GM23338 (cell line): ENCODE data around the gene CCDC92B. TPM values are rescaled to one million over a fixed set of nuclear protein-coding genes. Genes with fewer than 3 reads are reported as not detected.

Source experiments
- ATAC-seq: fragments of 200-7000 bp; cut with Tn5 transposase; 3 replicates; pipeline ENCODE4 v1.9.1; 2020
- DNase-seq: peaks from one replicate; pipeline ENCODE4 v3.0.0-alpha.2; 2015; ENCODE audit warnings: low spot score
- H2AFZ ChIP-seq: fragments of 200-600 bp; sonication (generic); 2 replicates; pipeline ENCODE4 v1.8.0; 2016; ENCODE audit warnings: antibody characterized with exemption, mild to moderate bottlenecking, moderate library complexity
- H3F3A ChIP-seq: fragments of 200-600 bp; sonication (generic); replicated peaks from 2 replicates; pipeline ENCODE4 v1.8.0; 2017; ENCODE audit warnings: antibody characterized with exemption, mixed run types, low read depth
- H3K27ac ChIP-seq: fragments of 200-600 bp; sonication (generic); 2 replicates; pipeline ENCODE4 v1.6.1; 2016; ENCODE audit warnings: low read depth
- H3K27me3 ChIP-seq: fragments of 200-600 bp; sonication (generic); 2 replicates; pipeline ENCODE4 v1.8.0; 2016; ENCODE audit warnings: mild to moderate bottlenecking, mixed run types, moderate library complexity; ENCODE audit not compliant: insufficient read depth
- H3K36me3 ChIP-seq: fragments of 200-600 bp; sonication (generic); 2 replicates; pipeline ENCODE4 v1.8.0; 2016; ENCODE audit warnings: mild to moderate bottlenecking; ENCODE audit not compliant: insufficient read depth
- H3K4me1 ChIP-seq: fragments of 200-600 bp; sonication (generic); 2 replicates; pipeline ENCODE4 v1.8.0; 2016; ENCODE audit warnings: mild to moderate bottlenecking, moderate library complexity; ENCODE audit not compliant: insufficient read depth
- H3K4me2 ChIP-seq: fragments of 200-600 bp; sonication (generic); 2 replicates; pipeline ENCODE4 v1.7.1; 2017; ENCODE audit warnings: mixed run types
- H3K4me3 ChIP-seq: fragments of 200-600 bp; sonication (generic); 2 replicates; pipeline ENCODE4 v1.6.1; 2016; ENCODE audit warnings: mixed run types
- H3K79me2 ChIP-seq: fragments of 200-600 bp; sonication (generic); replicated peaks from 2 replicates; pipeline ENCODE4 v1.8.0; 2017; ENCODE audit warnings: mild to moderate bottlenecking; ENCODE audit not compliant: insufficient read depth
- H3K9me2 ChIP-seq: fragments of 200-600 bp; sonication (generic); 2 replicates; pipeline ENCODE4 v1.8.0; 2017; ENCODE audit not compliant: insufficient read depth
- H4K20me1 ChIP-seq: fragments of 200-600 bp; sonication (generic); replicated peaks from 2 replicates; pipeline ENCODE4 v1.8.0; 2017; ENCODE audit warnings: mild to moderate bottlenecking; ENCODE audit not compliant: insufficient read depth
- H3K27ac Mint-ChIP-seq: 2 replicates; pipeline ENCODE4 v1.8.0; 2020; ENCODE audit warnings: inconsistent platforms, mild to moderate bottlenecking, moderate library complexity, mixed read lengths
- H3K27me3 Mint-ChIP-seq: 3 replicates; pipeline ENCODE4 v1.8.0; 2022; ENCODE audit warnings: low read depth, mild to moderate bottlenecking, moderate library complexity, mixed read lengths, inconsistent platforms; ENCODE audit not compliant: insufficient read depth, poor library complexity
- H3K36me3 Mint-ChIP-seq: 3 replicates; pipeline ENCODE4 v1.8.0; 2021; ENCODE audit warnings: low read depth, mild to moderate bottlenecking, inconsistent platforms, moderate library complexity, mixed read lengths
- H3K4me1 Mint-ChIP-seq: 3 replicates; pipeline ENCODE4 v1.8.0; 2020; ENCODE audit warnings: mild to moderate bottlenecking, inconsistent platforms, mixed read lengths
- H3K4me3 Mint-ChIP-seq: 3 replicates; pipeline ENCODE4 v1.8.0; 2021; ENCODE audit warnings: moderate library complexity, mild to moderate bottlenecking, inconsistent platforms, mixed read lengths
- H3K9me3 Mint-ChIP-seq: 3 replicates; pipeline ENCODE4 v1.8.0; 2020; ENCODE audit warnings: moderate library complexity, mild to moderate bottlenecking, inconsistent platforms, mixed read lengths
- CREB1 ChIP-seq: fragments of 250-450 bp; sonication (Bioruptor Pico); IDR thresholded peaks from 2 replicates; pipeline ENCODE4 v1.5.0; 2020; ENCODE audit warnings: low read depth, mild to moderate bottlenecking, moderate library complexity
- EZH2 ChIP-seq: fragments of 200-600 bp; sonication (generic); IDR thresholded peaks from one replicate; pipeline ENCODE4 v1.8.0; 2017; ENCODE audit warnings: antibody characterized with exemption, mild to moderate bottlenecking, low read depth; ENCODE audit not compliant: unreplicated experiment
- EZH2phosphoT487 ChIP-seq: fragments of 200-600 bp; sonication (generic); IDR thresholded peaks from one replicate; pipeline ENCODE4 v1.8.1; 2018; ENCODE audit warnings: antibody characterized with exemption; ENCODE audit not compliant: unreplicated experiment
- NANOG ChIP-seq: IDR thresholded peaks from 2 replicates; pipeline ENCODE4 v1.6.1; 2016; ENCODE audit warnings: antibody characterized with exemption, borderline replicate concordance
- POLR2AphosphoS5 ChIP-seq: IDR thresholded peaks from 2 replicates; pipeline ENCODE4 v1.6.1; 2016; ENCODE audit warnings: antibody characterized with exemption, low read depth
- REST ChIP-seq: IDR thresholded peaks from one replicate; pipeline ENCODE4 v1.6.1; 2018; ENCODE audit warnings: antibody characterized with exemption; ENCODE audit not compliant: unreplicated experiment
- STAT1 ChIP-seq: IDR thresholded peaks from one replicate; pipeline ENCODE4 v1.6.1; 2016; ENCODE audit warnings: antibody characterized with exemption; ENCODE audit not compliant: unreplicated experiment
- ZNF114 ChIP-seq: fragments of 250-450 bp; sonication (Bioruptor Pico); IDR thresholded peaks from 2 replicates; pipeline ENCODE4 v1.5.0; 2020; ENCODE audit warnings: mild to moderate bottlenecking, moderate library complexity
- ZNF331 ChIP-seq: fragments of 250-450 bp; sonication (Bioruptor Pico); IDR thresholded peaks from 2 replicates; pipeline ENCODE4 v1.5.0; 2020; ENCODE audit warnings: low read depth, mild to moderate bottlenecking, moderate library complexity
- polyA plus RNA-seq: library from polyadenylated mRNA; unstranded; fragments of >200 nt; fragmentation: Nextera tagmentation; extraction: Ambion mirVana; gene quantifications from 2 replicates; pipeline ENCODE4 v1.2.1, GENCODE V29; 2016
- total RNA-seq: library from RNA; depleted of rRNA; stranded (reverse); fragments of >200 nt; shearing (Covaris generic); gene quantifications from 2 replicates; pipeline ENCODE4 v1.2.3, GENCODE V29; 2014
- TF ChIP-seq, protein P1 (sequence below), 2 experiments: fragments of 200-600 bp in 1 of 2; sonication (generic) in 1 of 2; conservative IDR thresholded peaks; 2 replicates each; pipeline versions ENCODE4 v1.5.1 to v1.6.1; 2016 to 2017; ENCODE audit warnings: antibody characterized with exemption in 2 of 2, low read depth in 2 of 2, mild to moderate bottlenecking in 2 of 2, moderate library complexity in 1 of 2

The CCDC92B gene
- total and polyA plus RNA-seq, 2 experiments from 2014 or later = 5.7 to 9.1 TPM

- no peak for TF ChIP-seq ZNF331
- TF ChIP-seq POLR2AphosphoS5 = no peak
- TF ChIP-seq REST = no peak
- TF ChIP-seq NANOG = no peak
- no peak for TF ChIP-seq EZH2phosphoT487
- TF ChIP-seq, protein P1, sequence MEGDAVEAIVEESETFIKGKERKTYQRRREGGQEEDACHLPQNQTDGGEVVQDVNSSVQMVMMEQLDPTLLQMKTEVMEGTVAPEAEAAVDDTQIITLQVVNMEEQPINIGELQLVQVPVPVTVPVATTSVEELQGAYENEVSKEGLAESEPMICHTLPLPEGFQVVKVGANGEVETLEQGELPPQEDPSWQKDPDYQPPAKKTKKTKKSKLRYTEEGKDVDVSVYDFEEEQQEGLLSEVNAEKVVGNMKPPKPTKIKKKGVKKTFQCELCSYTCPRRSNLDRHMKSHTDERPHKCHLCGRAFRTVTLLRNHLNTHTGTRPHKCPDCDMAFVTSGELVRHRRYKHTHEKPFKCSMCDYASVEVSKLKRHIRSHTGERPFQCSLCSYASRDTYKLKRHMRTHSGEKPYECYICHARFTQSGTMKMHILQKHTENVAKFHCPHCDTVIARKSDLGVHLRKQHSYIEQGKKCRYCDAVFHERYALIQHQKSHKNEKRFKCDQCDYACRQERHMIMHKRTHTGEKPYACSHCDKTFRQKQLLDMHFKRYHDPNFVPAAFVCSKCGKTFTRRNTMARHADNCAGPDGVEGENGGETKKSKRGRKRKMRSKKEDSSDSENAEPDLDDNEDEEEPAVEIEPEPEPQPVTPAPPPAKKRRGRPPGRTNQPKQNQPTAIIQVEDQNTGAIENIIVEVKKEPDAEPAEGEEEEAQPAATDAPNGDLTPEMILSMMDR (conservative IDR thresholded peaks at IDR 0.05; ENCODE audit: low read depth in 2 of 2) = no peak
- TF ChIP-seq EZH2 = no peak
- no peak for TF ChIP-seq ZNF114 (CRISPR knock-in tag)
Measured at GRCh38 chr17:2704890-2705248, 44.6 kb downstream of the CCDC92B start (continued).

GRCh38 chr17:2704031-2704889 is 45.2 kb downstream of the CCDC92B start:
- Mint-ChIP-seq H3K27me3 (peaks cover 6% of the 10 kb centered on the region), H3K9me3 (no peaks in the 10 kb centered on the region), H3K36me3 (peaks cover 31% of the 10 kb centered on the region; the same call in 2 of the 3 replicates), H3K27ac (no peak overlapping the region), H3K4me1 (peaks cover 27% of the 10 kb centered on the region), H3K4me3 (no peak overlapping the region; the same call in 2 of the 3 replicates)
- H3K4me3 ChIP-seq = no peak overlapping the region
- no peaks in the 10 kb centered on the region for H3F3A ChIP-seq
- no peak overlapping the region for H2AFZ ChIP-seq
- H3K27ac ChIP-seq = no peak overlapping the region
- H3K36me3 ChIP-seq = no peaks in the 10 kb centered on the region
- peaks cover 41% of the 10 kb centered on the region for H3K79me2 ChIP-seq
- no peaks in the 10 kb centered on the region for H3K27me3 ChIP-seq
- H3K9me2 ChIP-seq = no peaks in the 10 kb centered on the region
- peaks cover 14% of the 10 kb centered on the region for H3K4me1 ChIP-seq
- DNase-seq (no peak), ATAC-seq (no peak)
- H4K20me1 ChIP-seq = peaks cover 1% of the 10 kb centered on the region
- no peak overlapping the region for H3K4me2 ChIP-seq
- TF ChIP-seq, protein P1 (conservative IDR thresholded peaks at IDR 0.05; ENCODE audit: low read depth in 2 of 2) = no peak
- no peak for TF ChIP-seq CREB1 (CRISPR knock-in tag)
- TF ChIP-seq STAT1 = no peak
- no peak for TF ChIP-seq NANOG
